Measurements from ENCODE around the gene SETBP1.

DNA sequence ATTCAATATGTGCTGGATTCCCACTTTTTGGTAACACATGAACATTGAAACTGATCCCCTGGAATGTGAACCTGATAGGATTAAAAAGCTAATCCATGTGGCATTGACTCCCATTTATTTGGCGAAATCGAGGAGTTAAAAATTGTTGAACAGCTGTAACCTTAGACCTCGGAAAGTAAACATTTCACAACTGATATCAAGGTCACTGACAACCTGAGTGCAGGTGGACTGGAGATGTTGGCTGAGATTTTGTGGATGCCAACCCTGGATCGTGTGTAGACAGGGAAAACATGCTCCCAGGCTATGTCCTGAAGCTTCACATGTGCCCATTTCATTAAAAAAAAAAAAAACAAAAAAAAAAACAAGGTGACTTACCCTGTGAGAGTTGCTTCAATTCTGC is 204.8 kb downstream of the SETBP1 start:
- TF ChIP-seq, protein P1, sequence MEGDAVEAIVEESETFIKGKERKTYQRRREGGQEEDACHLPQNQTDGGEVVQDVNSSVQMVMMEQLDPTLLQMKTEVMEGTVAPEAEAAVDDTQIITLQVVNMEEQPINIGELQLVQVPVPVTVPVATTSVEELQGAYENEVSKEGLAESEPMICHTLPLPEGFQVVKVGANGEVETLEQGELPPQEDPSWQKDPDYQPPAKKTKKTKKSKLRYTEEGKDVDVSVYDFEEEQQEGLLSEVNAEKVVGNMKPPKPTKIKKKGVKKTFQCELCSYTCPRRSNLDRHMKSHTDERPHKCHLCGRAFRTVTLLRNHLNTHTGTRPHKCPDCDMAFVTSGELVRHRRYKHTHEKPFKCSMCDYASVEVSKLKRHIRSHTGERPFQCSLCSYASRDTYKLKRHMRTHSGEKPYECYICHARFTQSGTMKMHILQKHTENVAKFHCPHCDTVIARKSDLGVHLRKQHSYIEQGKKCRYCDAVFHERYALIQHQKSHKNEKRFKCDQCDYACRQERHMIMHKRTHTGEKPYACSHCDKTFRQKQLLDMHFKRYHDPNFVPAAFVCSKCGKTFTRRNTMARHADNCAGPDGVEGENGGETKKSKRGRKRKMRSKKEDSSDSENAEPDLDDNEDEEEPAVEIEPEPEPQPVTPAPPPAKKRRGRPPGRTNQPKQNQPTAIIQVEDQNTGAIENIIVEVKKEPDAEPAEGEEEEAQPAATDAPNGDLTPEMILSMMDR (IDR thresholded peaks at IDR 0.05 in 2 of 3, conservative IDR thresholded peaks at IDR 0.05 in 1 of 3; ENCODE audit: borderline replicate concordance in 1 of 3, insufficient read depth in 1 of 3, low read depth in 2 of 3, low read length in 2 of 3) = no peak
- TF ChIP-seq REST (IDR thresholded peaks at IDR 0.05; ENCODE audit: low read depth) = no peak
- TF ChIP-seq EZH2 (IDR thresholded peaks at IDR 0.05) = no peak
- no peak for TF ChIP-seq MAX (IDR thresholded peaks at IDR 0.05)
